OCI-LY7 (cell line): Measurements from ENCODE around the gene CTBP2.

Experiments used
- EZH2phosphoT487 ChIP-seq: fragments of 200-600 bp; sonication (generic); IDR thresholded peaks from 2 replicates; pipeline ENCODE4 v1.6.1; 2018; ENCODE audit warnings: low read depth, borderline replicate concordance, mild to moderate bottlenecking, mixed run types, antibody characterized with exemption, low read length, moderate library complexity, mixed read lengths
- TF ChIP-seq, protein P1 (sequence below): fragments of 200-600 bp; sonication (generic); conservative IDR thresholded peaks from 2 replicates; pipeline ENCODE4 v1.5.1; 2014; ENCODE audit warnings: mild to moderate bottlenecking, antibody characterized with exemption, low read length, moderate library complexity, mixed read lengths

- TF ChIP-seq, protein P1, sequence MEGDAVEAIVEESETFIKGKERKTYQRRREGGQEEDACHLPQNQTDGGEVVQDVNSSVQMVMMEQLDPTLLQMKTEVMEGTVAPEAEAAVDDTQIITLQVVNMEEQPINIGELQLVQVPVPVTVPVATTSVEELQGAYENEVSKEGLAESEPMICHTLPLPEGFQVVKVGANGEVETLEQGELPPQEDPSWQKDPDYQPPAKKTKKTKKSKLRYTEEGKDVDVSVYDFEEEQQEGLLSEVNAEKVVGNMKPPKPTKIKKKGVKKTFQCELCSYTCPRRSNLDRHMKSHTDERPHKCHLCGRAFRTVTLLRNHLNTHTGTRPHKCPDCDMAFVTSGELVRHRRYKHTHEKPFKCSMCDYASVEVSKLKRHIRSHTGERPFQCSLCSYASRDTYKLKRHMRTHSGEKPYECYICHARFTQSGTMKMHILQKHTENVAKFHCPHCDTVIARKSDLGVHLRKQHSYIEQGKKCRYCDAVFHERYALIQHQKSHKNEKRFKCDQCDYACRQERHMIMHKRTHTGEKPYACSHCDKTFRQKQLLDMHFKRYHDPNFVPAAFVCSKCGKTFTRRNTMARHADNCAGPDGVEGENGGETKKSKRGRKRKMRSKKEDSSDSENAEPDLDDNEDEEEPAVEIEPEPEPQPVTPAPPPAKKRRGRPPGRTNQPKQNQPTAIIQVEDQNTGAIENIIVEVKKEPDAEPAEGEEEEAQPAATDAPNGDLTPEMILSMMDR, result no peak
- TF ChIP-seq EZH2phosphoT487, result no peak
Observed at GRCh38 chr10:124943301-124944092, 216.9 kb downstream of the CTBP2 start.
